Ovary (tissue), 9 donors: ENCODE results near the gene SLC19A1. TPM values are rescaled to one million over a fixed set of nuclear protein-coding genes. Genes with fewer than 3 reads are reported as not detected.
A peak's percentile ranks its signal among the peaks of the same experiment; 100 is the strongest.

Experiments used
- DNase-seq, 5 donors: peaks; one replicate each; pipeline ENCODE4 v3.0.0-alpha.2; 2019 to 2020
- H3K27ac ChIP-seq, 2 donors: fragments of 200-600 bp; one replicate each; pipeline versions ENCODE4 v1.5.1 to v1.8.0; 2019 to 2022
- H3K27me3 ChIP-seq: fragments of 200-600 bp; one replicate; pipeline ENCODE4 v1.8.0; 2022
- H3K36me3 ChIP-seq: fragments of 200-600 bp; sonication (generic); one replicate; pipeline ENCODE4 v1.5.1; 2019
- H3K4me1 ChIP-seq: one replicate; pipeline ENCODE4 v1.8.1; 2013; ENCODE audit warnings: mild to moderate bottlenecking, moderate library complexity; ENCODE audit not compliant: insufficient read depth
- H3K4me3 ChIP-seq: fragments of 200-600 bp; sonication (generic); one replicate; pipeline ENCODE4 v1.5.1; 2017
- H3K9me3 ChIP-seq, 2 donors: fragments of 200-600 bp in 1 of 2; sonication (generic) in 1 of 2; one replicate each; pipeline versions ENCODE4 v1.5.1 to v1.8.1; 2013 to 2019; ENCODE audit warnings: mild to moderate bottlenecking in 1 of 2, moderate library complexity in 1 of 2
- CTCF ChIP-seq, 3 donors: fragments of 450-650 bp in 2 of 3; fragments of 200-600 bp in 1 of 3; IDR thresholded peaks; one replicate each; pipeline versions ENCODE4 v1.5.1 to v1.8.0; 2016 to 2022; ENCODE audit warnings: antibody characterized with exemption in 3 of 3, mild to moderate bottlenecking in 1 of 3
- EP300 ChIP-seq: sonication (generic); formaldehyde crosslinking; IDR thresholded peaks from one replicate; pipeline ENCODE4 v1.6.1; 2017; ENCODE audit warnings: antibody characterized with exemption
- POLR2A ChIP-seq: fragments of 450-650 bp; IDR thresholded peaks from one replicate; pipeline ENCODE4 v1.6.1; 2017; ENCODE audit warnings: antibody characterized with exemption, mild to moderate bottlenecking, moderate library complexity
- WGBS, 3 donors: extraction: QIAGEN DNeasy Blood & Tissue Kit in 1 of 3; methylation state at CpG; one replicate each; pipeline versions ENCODE4 v1.1.5 to v1.1.7; 2013 to 2017; 5-methylcytosine and 5-hydroxymethylcytosine counted together
- intact Hi-C, 4 donors: fragments of 100-400 bp; cut with DNase I; formaldehyde crosslinking; loops; one replicate each; pipeline versions ENCODE4 v1.11.0 to v1.15.1; 2022 to 2023
- polyA plus RNA-seq, 2 donors: library from polyadenylated mRNA; stranded (reverse); fragments of 200-250 nt in 1 of 2; fragments of 350-450 nt in 1 of 2; fragmentation: Illumina TruSeq in 1 of 2; extraction: RNeasy Lipid Tissue Mini Kit (QIAGEN cat#74804) in 1 of 2; gene quantifications; one replicate each; pipeline ENCODE4 v1.2.3, GENCODE V29; 2013 to 2014
- total RNA-seq, 7 donors: library from RNA; depleted of rRNA in 2 of 7; stranded (reverse); fragments of >200 nt in 2 of 7; fragmentation: NEBNext Ultra II Directional in 3 of 7; extraction: Animal tissue kit (Norgen Biotek cat#: 25700) in 3 of 7; gene quantifications; one replicate each; pipeline versions ENCODE4 v1.1.0 to v1.2.4, GENCODE V29; 2016 to 2023
- donor health status: DM: no; HTN: no; CAD: no; lungs with moderate emphysema.
- donor health status: DM: no; HTN: no; CAD: no.
- donor health status: Bipolar disorder and iron deficiency.
- donor health status: DM: yes; HTN: yes; CAD: no.
- donor health status: DM: no; HTN: no; CAD: no.
- donor health status: DM: yes; HTN: yes; CAD: no.

Gene SLC19A1
- total and polyA plus RNA-seq, 9 donors = 0.88 to 18.2 (median 8.1) TPM

GRCh38 chr21:45506836-45507522 lies 35.3 kb downstream of the SLC19A1 start:
- Histone ChIP-seq H3K4me1 (no peaks in the 10 kb centered on the region), H3K27ac (no peak overlapping the region), H3K9me3 (no peaks in the 10 kb centered on the region), H3K27me3 (no peaks in the 10 kb centered on the region), H3K36me3 (no peaks in the 10 kb centered on the region), H3K4me3 (no peak overlapping the region)
- intact Hi-C loops = no loop called here
- WGBS, 3 donors = 79 to 96% (median 87%) methylated on average over 8 to 12 of the region's 13 CpGs
- TF ChIP-seq CTCF (IDR thresholded peaks at IDR 0.05) (no peak), POLR2A (no peak), EP300 (no peak)
- DNase-seq = peak in 4 of 5 donors; percentile 6 to 27 (median 17)

GRCh38 chr21:45506241-45506817 lies 35.9 kb downstream of the SLC19A1 start:
- no peaks in the 10 kb centered on the region for H3K27me3 ChIP-seq
- no peaks in the 10 kb centered on the region for H3K36me3 ChIP-seq
- H3K27ac ChIP-seq = no peak overlapping the region
- peak; percentile 5 to 32 (median 18) for DNase-seq
- no peaks in the 10 kb centered on the region for H3K9me3 ChIP-seq
- H3K4me1 ChIP-seq = no peaks in the 10 kb centered on the region
- intact Hi-C loops = no loop called here
- no peak overlapping the region for H3K4me3 ChIP-seq
- no peak for TF ChIP-seq EP300
- no peak for TF ChIP-seq CTCF (IDR thresholded peaks at IDR 0.05)
- TF ChIP-seq POLR2A = no peak
- 83 to 90% (median 86%) methylated on average over 22 of the region's 22 CpGs for WGBS, 3 donors

GRCh38 chr21:45505416-45506021 lies 36.7 kb downstream of the SLC19A1 start:
- no peaks in the 10 kb centered on the region for H3K9me3 ChIP-seq
- intact Hi-C loops = no loop called here
- H3K36me3 ChIP-seq = no peaks in the 10 kb centered on the region
- TF ChIP-seq POLR2A (no peak), CTCF (IDR thresholded peaks at IDR 0.05) (no peak), EP300 (no peak)
- no peaks in the 10 kb centered on the region for H3K4me1 ChIP-seq
- no peak overlapping the region for H3K4me3 ChIP-seq
- H3K27ac ChIP-seq = no peak overlapping the region
- peak; percentile 10 to 47 (median 31) for DNase-seq
- 84 to 87% (median 85%) methylated on average over 30 to 33 of the region's 33 CpGs for WGBS, 3 donors
- H3K27me3 ChIP-seq = no peaks in the 10 kb centered on the region

GRCh38 chr21:45504516-45505415 lies 37.5 kb downstream of the SLC19A1 start:
- Histone ChIP-seq H3K36me3 (no peaks in the 10 kb centered on the region), H3K4me3 (no peak overlapping the region)
- WGBS, 3 donors = 79 to 85% (median 84%) methylated on average over 33 to 41 of the region's 41 CpGs

More at GRCh38 chr21:45504516-45505415, 37.5 kb downstream of the SLC19A1 start:
- intact Hi-C loops = no loop called here
- Histone ChIP-seq H3K4me1 (no peaks in the 10 kb centered on the region), H3K9me3 (no peaks in the 10 kb centered on the region), H3K27ac (no peak overlapping the region), H3K27me3 (no peaks in the 10 kb centered on the region)
- TF ChIP-seq CTCF (IDR thresholded peaks at IDR 0.05) = no peak
- DNase-seq = peak; percentile 10 to 36 (median 27)
